Measurements from ENCODE around the gene BEGAIN.

Gene BEGAIN

GRCh38 chr14:100575266-100575995 is 11.8 kb downstream of the BEGAIN start:
- Histone ChIP-seq H3K27ac (replicated peaks; ENCODE audit: low read length) (no peak overlapping the region), H2BK12ac (ENCODE audit: low read length) (peak overlapping the region; percentile 48), H2BK15ac (ENCODE audit: low read length) (peak overlapping the region; percentile 62), H2BK120ac (ENCODE audit: low read depth, low read length) (no peak overlapping the region), H3K27me3 (ENCODE audit: control insufficient read depth in 3 of 3, insufficient read depth in 3 of 3, low read depth in 1 of 3, low read length in 3 of 3) (peaks cover 0 to 34% (median 0%) of the 10 kb centered on the region in 3 experiments), H3K4me3 (ENCODE audit: low read length in 2 of 2) (no peak overlapping the region), H3K36me3 (replicated peaks in 1 of 2; ENCODE audit: control insufficient read depth in 2 of 2, insufficient read depth in 2 of 2, low read length in 2 of 2) (no peaks in the 10 kb centered on the region), H3K4ac (ENCODE audit: low read length) (no peak overlapping the region), H3K14ac (ENCODE audit: low read length) (no peak overlapping the region), H4K8ac (ENCODE audit: low read depth, low read length) (no peak overlapping the region), H3K4me2 (ENCODE audit: insufficient read depth, low read length, poor library complexity, severe bottlenecking) (no peak overlapping the region), H3K23ac (ENCODE audit: low read depth, low read length, poor library complexity) (no peak overlapping the region), H3K79me1 (ENCODE audit: low read depth, low read length) (no peaks in the 10 kb centered on the region), H3K18ac (ENCODE audit: low read length) (peak overlapping the region; percentile 76), H3K9ac (ENCODE audit: low read depth, low read length, poor library complexity) (no peak overlapping the region), H4K91ac (ENCODE audit: low read depth, low read length, poor library complexity) (no peak overlapping the region), H2BK5ac (ENCODE audit: low read length) (peak overlapping the region; percentile 20), H3K4me1 (ENCODE audit: control insufficient read depth in 2 of 2, insufficient read depth in 1 of 2, low read depth in 1 of 2, low read length in 2 of 2) (peaks cover 23 to 24% of the 10 kb centered on the region in 2 donors), H2AFZ (ENCODE audit: low read length) (no peak overlapping the region), H3K9me3 (replicated peaks in 1 of 2; ENCODE audit: control insufficient read depth in 2 of 2, insufficient read depth in 1 of 2, low read depth in 1 of 2, low read length in 2 of 2) (no peaks in the 10 kb centered on the region), H2AK5ac (ENCODE audit: low read depth, low read length) (peak overlapping the region; percentile 95)
- DNase-seq (ENCODE audit: low spot score) = no peak
- WGBS, 2 donors (ENCODE audit: extremely low coverage in 2 of 2, insufficient read length in 2 of 2, insufficient replicate concordance in 1 of 2) = no CpG with 5 or more reads among the region's 11 CpGs

DNA sequence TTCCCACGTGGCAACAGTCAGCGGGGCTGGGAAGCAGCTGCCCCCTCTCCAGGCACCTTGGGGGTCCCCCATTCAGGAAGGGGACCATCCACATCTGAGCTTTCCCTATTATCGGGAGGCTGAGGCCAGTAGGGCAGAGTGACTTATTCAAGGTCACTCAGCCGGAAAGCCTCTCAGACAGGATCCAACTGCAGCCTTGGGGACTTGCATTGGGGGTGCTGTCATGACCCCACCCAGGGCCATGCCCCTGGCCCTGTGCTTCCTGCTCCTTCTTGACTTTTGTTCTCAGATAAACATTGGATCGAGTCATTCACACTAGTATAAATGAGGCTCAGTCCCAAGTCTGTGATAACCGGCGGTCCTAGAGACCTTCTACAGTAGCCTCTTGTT is 12.6 kb downstream of the BEGAIN start:
- Histone ChIP-seq H3K9ac (ENCODE audit: low read depth, low read length, poor library complexity) (no peak overlapping the region), H3K4me3 (ENCODE audit: low read length in 2 of 2) (no peak overlapping the region), H3K4ac (ENCODE audit: low read length) (no peak overlapping the region), H2BK5ac (ENCODE audit: low read length) (peak overlapping the region; percentile 91), H2BK15ac (ENCODE audit: low read length) (peak overlapping the region; percentile 62), H3K27me3 (ENCODE audit: control insufficient read depth in 3 of 3, insufficient read depth in 3 of 3, low read depth in 1 of 3, low read length in 3 of 3) (peaks cover 0 to 42% (median 3%) of the 10 kb centered on the region in 3 experiments), H3K4me2 (ENCODE audit: insufficient read depth, low read length, poor library complexity, severe bottlenecking) (no peak overlapping the region), H3K79me1 (ENCODE audit: low read depth, low read length) (no peaks in the 10 kb centered on the region), H3K23ac (ENCODE audit: low read depth, low read length, poor library complexity) (no peak overlapping the region), H3K9me3 (replicated peaks in 1 of 2; ENCODE audit: control insufficient read depth in 2 of 2, insufficient read depth in 1 of 2, low read depth in 1 of 2, low read length in 2 of 2) (no peaks in the 10 kb centered on the region), H2AK5ac (ENCODE audit: low read depth, low read length) (peak overlapping the region; percentile 95), H3K14ac (ENCODE audit: low read length) (no peak overlapping the region), H2BK120ac (ENCODE audit: low read depth, low read length) (no peak overlapping the region), H3K18ac (ENCODE audit: low read length) (peak overlapping the region; percentile 76), H2BK12ac (ENCODE audit: low read length) (no peak overlapping the region), H3K4me1 (ENCODE audit: control insufficient read depth in 2 of 2, insufficient read depth in 1 of 2, low read depth in 1 of 2, low read length in 2 of 2) (peaks cover 24 to 31% of the 10 kb centered on the region in 2 donors), H2AFZ (ENCODE audit: low read length) (no peak overlapping the region), H4K91ac (ENCODE audit: low read depth, low read length, poor library complexity) (no peak overlapping the region), H3K27ac (replicated peaks; ENCODE audit: low read length) (no peak overlapping the region), H3K36me3 (replicated peaks in 1 of 2; ENCODE audit: control insufficient read depth in 2 of 2, insufficient read depth in 2 of 2, low read length in 2 of 2) (no peaks in the 10 kb centered on the region), H4K8ac (ENCODE audit: low read depth, low read length) (peak overlapping the region; percentile 29)
- no CpG with 5 or more reads among the region's 7 CpGs for WGBS, 2 donors (ENCODE audit: extremely low coverage in 2 of 2, insufficient read length in 2 of 2, insufficient replicate concordance in 1 of 2)
- DNase-seq (ENCODE audit: low spot score) = no peak

GRCh38 chr14:100573757-100574641 is 13.2 kb downstream of the BEGAIN start:
- Histone ChIP-seq H2AFZ (ENCODE audit: low read length) (peak overlapping the region; percentile 56), H3K4ac (ENCODE audit: low read length) (peak overlapping the region; percentile 26), H2BK15ac (ENCODE audit: low read length) (peak overlapping the region; percentile 95), H2BK12ac (ENCODE audit: low read length) (peak overlapping the region; percentile 7), H3K36me3 (replicated peaks in 1 of 2; ENCODE audit: control insufficient read depth in 2 of 2, insufficient read depth in 2 of 2, low read length in 2 of 2) (no peaks in the 10 kb centered on the region), H3K4me2 (ENCODE audit: insufficient read depth, low read length, poor library complexity, severe bottlenecking) (no peak overlapping the region), H3K9ac (ENCODE audit: low read depth, low read length, poor library complexity) (no peak overlapping the region), H3K9me3 (replicated peaks in 1 of 2; ENCODE audit: control insufficient read depth in 2 of 2, insufficient read depth in 1 of 2, low read depth in 1 of 2, low read length in 2 of 2) (no peaks in the 10 kb centered on the region), H2BK5ac (ENCODE audit: low read length) (peak overlapping the region; percentile 91), H3K14ac (ENCODE audit: low read length) (no peak overlapping the region), H3K27ac (replicated peaks; ENCODE audit: low read length) (no peak overlapping the region), H3K27me3 (ENCODE audit: control insufficient read depth in 3 of 3, insufficient read depth in 3 of 3, low read depth in 1 of 3, low read length in 3 of 3) (peaks cover 4 to 48% (median 9%) of the 10 kb centered on the region in 3 experiments), H3K4me1 (ENCODE audit: control insufficient read depth in 2 of 2, insufficient read depth in 1 of 2, low read depth in 1 of 2, low read length in 2 of 2) (peaks cover 28 to 36% of the 10 kb centered on the region in 2 donors), H3K4me3 (ENCODE audit: low read length in 2 of 2) (peak overlapping the region in 1 of 2 donors; percentile 15), H3K18ac (ENCODE audit: low read length) (peak overlapping the region; percentile 95), H4K8ac (ENCODE audit: low read depth, low read length) (no peak overlapping the region), H3K23ac (ENCODE audit: low read depth, low read length, poor library complexity) (peak overlapping the region; percentile 11), H2AK5ac (ENCODE audit: low read depth, low read length) (peak overlapping the region; percentile 99), H3K79me1 (ENCODE audit: low read depth, low read length) (peaks cover 2% of the 10 kb centered on the region), H2BK120ac (ENCODE audit: low read depth, low read length) (peak overlapping the region; percentile 38), H4K91ac (ENCODE audit: low read depth, low read length, poor library complexity) (no peak overlapping the region)
- no peak for DNase-seq (ENCODE audit: low spot score)
- no CpG with 5 or more reads among the region's 27 CpGs for WGBS, 2 donors (ENCODE audit: extremely low coverage in 2 of 2, insufficient read length in 2 of 2, insufficient replicate concordance in 1 of 2)

All from neuronal stem cell (in vitro differentiated cells).